ENCODE measurements around the gene LCA5L. TPM values are rescaled to one million over a fixed set of nuclear protein-coding genes. Genes with fewer than 3 reads are reported as not detected.
A peak's percentile ranks its signal among the peaks of the same experiment; 100 is the strongest.

The LCA5L gene
- total and polyA plus RNA-seq, 10 of the 15 experiments (the other 5 are each of a cell fraction or from before 2014, with no cell fraction given), result 0.18 to 0.55 (median 0.27) TPM; not detected in 2

- Histone ChIP-seq H3K4me1 (ENCODE audit: control insufficient read depth, insufficient read depth, low read length) (peaks cover 9% of the 10 kb centered on the region), H2AFZ (ENCODE audit: control insufficient read depth, low read depth, low read length) (peak overlapping the region; percentile 91), H3K27ac (ENCODE audit: control insufficient read depth, insufficient read depth) (peak overlapping the region; percentile 71), H3K36me3 (ENCODE audit: control insufficient read depth in 2 of 2, insufficient read depth in 2 of 2, low read length in 1 of 2) (peaks cover 4 to 6% of the 10 kb centered on the region in 2 experiments), H3K79me2 (ENCODE audit: control insufficient read depth, insufficient read depth, low read length) (peaks cover 17% of the 10 kb centered on the region), H3K9me3 (replicated peaks; ENCODE audit: control insufficient read depth, insufficient read depth, low read length) (no peaks in the 10 kb centered on the region), H3K27me3 (replicated peaks in 1 of 2; ENCODE audit: control insufficient read depth in 2 of 2, insufficient read depth in 2 of 2, low read length in 1 of 2) (no peaks in the 10 kb centered on the region), H3K4me3 (peak overlapping the region; percentile 71), H3K9ac (ENCODE audit: control insufficient read depth, insufficient read depth, low read length) (peak overlapping the region; percentile 63), H4K20me1 (ENCODE audit: control insufficient read depth, insufficient read depth) (no peaks in the 10 kb centered on the region), H3K4me2 (ENCODE audit: control insufficient read depth, insufficient read depth) (peak overlapping the region; percentile 91)
- ATAC-seq (peak; percentile 89), DNase-seq (ENCODE audit: low read depth, low spot score) (no peak), FAIRE-seq (peak; percentile 90)
- intact Hi-C loops (cut with micrococcal nuclease; ENCODE audit: unreplicated experiment), result loop anchor here (2.0 to 5.0 kb wide), 3 partner anchors 39 to 206 kb away; partner anchors contain the start of genes BRWD1, HMGN1 and PSMG1
- BruUV-seq (replicated peaks), result no TSS peak
- ChIA-PET SMC1A (ENCODE audit: uncharacterized antibody, unreplicated experiment) (interaction anchor here (0.6 to 1.6 kb wide), 9 partner anchors 40 to 204 kb away, joined by 3 to 4 read pairs (median 3); partner anchors contain the start of gene HMGN1), CTCF (interaction anchor here (0.7 to 1.7 kb wide), 14 partner anchors 11 to 883 kb away, joined by 3 to 23 read pairs (median 4); partner anchors contain the start of genes BRWD1 and HMGN1), RAD21 (ENCODE audit: unreplicated experiment) (interaction anchor here (0.8 to 1.6 kb wide), 12 partner anchors 14 to 249 kb away, joined by 3 to 10 read pairs (median 5); partner anchors contain the start of gene PSMG1), POLR2A (interaction anchor here (0.9 to 1.1 kb wide), 4 partner anchors 34 to 75 kb away, joined by 3 to 11 read pairs (median 4); partner anchors contain the start of genes BRWD1 and HMGN1)
- in situ Hi-C loops (cut with MboI), result loop anchor here (5.0 kb wide), 1 partner anchor 206 kb away; the partner anchor contains the start of gene PSMG1
- 1% methylated on average over 35 of the region's 35 CpGs for WGBS (ENCODE audit: insufficient coverage, insufficient replicate concordance, low lambda C conversion rate, missing lambda C conversion rate)
- 0 out of 2 replicates have a peak, but pooled peaks have one; percentile 44 for TF ChIP-seq GATAD2B (conservative IDR thresholded peaks at IDR 0.05; ENCODE audit: low read depth)
- TF ChIP-seq ZNF592 (IDR thresholded peaks at IDR 0.05), result no peak
- TF ChIP-seq IKZF1 (conservative IDR thresholded peaks at IDR 0.05), result peak; percentile 86
- peak; percentile 97 for TF ChIP-seq MLLT1 (IDR thresholded peaks at IDR 0.05)
- peak; percentile 43 for TF ChIP-seq RELA (IDR thresholded peaks at IDR 0.05; ENCODE audit: borderline replicate concordance, partially characterized antibody)
- TF ChIP-seq LARP7 (IDR thresholded peaks at IDR 0.05), result peak; percentile 44; the same call in 1 of the 2 replicates
- peak; percentile 71; the same call in 1 of the 2 replicates for TF ChIP-seq PAX5 (IDR thresholded peaks at IDR 0.05; ENCODE audit: borderline replicate concordance, low read depth, low read length)
- TF ChIP-seq EED (IDR thresholded peaks at IDR 0.05; ENCODE audit: low read depth), result peak; percentile 87
- TF ChIP-seq POLR2A (IDR thresholded peaks at IDR 0.05; ENCODE audit: low read depth, low read length), result peak; percentile 70
- TF ChIP-seq STAT1 (conservative IDR thresholded peaks at IDR 0.05), result no peak
- TF ChIP-seq CTCF (IDR thresholded peaks at IDR 0.05 in 2 of 3, conservative IDR thresholded peaks at IDR 0.05 in 1 of 3; ENCODE audit: control insufficient read depth in 2 of 3, extremely low read depth in 1 of 3, insufficient read depth in 1 of 3, low read depth in 3 of 3, low read length in 3 of 3), result peak; percentile 86 to 95 (median 90)
- TF ChIP-seq SMARCA5 (IDR thresholded peaks at IDR 0.05), result 0 out of 2 replicates have a peak, but pooled peaks have one; percentile 61
- peak in 1 of 2 experiments; percentile 57; a peak in 1 of 4 replicates for TF ChIP-seq IKZF2 (IDR thresholded peaks at IDR 0.05)
Measured at GRCh38 chr21:39388038-39388810, 57.4 kb downstream of the LCA5L start.

Measured in GM12878 (cell line).